Activated B cell treated with CpG ODN at 0.5 μM for 24 hours (primary cell): ENCODE results near the gene SOCS4. TPM values are rescaled to one million over a fixed set of nuclear protein-coding genes. Genes with fewer than 3 reads are reported as not detected.
"Not testable (repeated sequence)": the region's sequence is repeated elsewhere in the genome, so short reads cannot be mapped to it uniquely, and the experiment has no call there.

Experiments
- ATAC-seq: fragments of 200-7000 bp; cut with Tn5 transposase; one replicate; pipeline ENCODE4 v1.10.0; 2021; ENCODE audit warnings: low read depth, mild to moderate bottlenecking, moderate library complexity
- CTCF ChIA-PET: fragments of 350-600 bp; sonication (Branson Sonifier 250); formaldehyde crosslinking; loops from one replicate; lab custom pipeline; 2021; ENCODE audit warnings: antibody characterized with exemption; lab: Charles Lee
- POLR2A ChIA-PET: fragments of 350-600 bp; sonication (Branson Sonifier 250); formaldehyde crosslinking; loops from one replicate; lab custom pipeline; 2021; ENCODE audit warnings: antibody characterized with exemption; lab: Charles Lee
- DNase-seq: peaks from one replicate; pipeline ENCODE4 v3.0.0; 2022
- H3K27ac Mint-ChIP-seq: one replicate; pipeline ENCODE4 v1.8.0; 2020; ENCODE audit warnings: mixed read lengths
- H3K27me3 Mint-ChIP-seq: one replicate; pipeline ENCODE4 v1.8.0; 2021; ENCODE audit warnings: mixed read lengths
- H3K36me3 Mint-ChIP-seq: one replicate; pipeline ENCODE4 v1.8.0; 2021; ENCODE audit warnings: low read depth, mixed read lengths
- H3K4me1 Mint-ChIP-seq: one replicate; pipeline ENCODE4 v1.8.0; 2021; ENCODE audit warnings: mixed read lengths
- H3K4me3 Mint-ChIP-seq: one replicate; pipeline ENCODE4 v1.8.0; 2020; ENCODE audit warnings: mild to moderate bottlenecking, mixed read lengths
- H3K9me3 Mint-ChIP-seq: one replicate; pipeline ENCODE4 v1.8.0; 2020; ENCODE audit warnings: mixed read lengths
- CTCF ChIP-seq: fragments of 200-600 bp; IDR thresholded peaks from one replicate; pipeline ENCODE4 v1.8.0; 2022; ENCODE audit warnings: antibody characterized with exemption, mild to moderate bottlenecking
- intact Hi-C: fragments of 100-400 bp; cut with micrococcal nuclease; formaldehyde crosslinking; loops from one replicate; pipeline ENCODE4 v1.15.1; 2024
- total RNA-seq: library from RNA; stranded (reverse); gene quantifications from 2 replicates; pipeline ENCODE4 v1.2.3, GENCODE V29; 2022

SOCS4 gene
- total RNA-seq, 1 donor from 2014 or later = 30.3 TPM

DNA sequence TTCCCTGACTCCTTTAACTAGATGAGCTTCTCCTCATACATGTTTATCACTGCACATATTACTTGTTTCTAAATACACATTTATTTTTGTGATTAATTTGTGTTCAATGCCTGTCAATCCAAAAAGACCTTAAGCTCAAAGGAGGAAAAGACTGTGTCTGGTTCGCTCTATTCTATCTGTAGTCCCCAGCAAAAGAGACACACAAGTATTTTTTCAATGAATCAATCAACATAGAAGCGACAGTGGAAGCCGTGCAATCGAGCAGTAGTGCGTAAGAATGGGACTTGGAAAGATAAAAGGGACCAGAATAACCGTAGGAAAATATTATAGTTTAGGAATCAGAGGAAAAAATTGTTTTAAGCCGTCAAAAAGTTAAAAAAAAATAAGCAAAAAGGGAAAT lies 1.1 kb upstream of the SOCS4 start:
- ATAC-seq (no peak), DNase-seq (no peak)
- POLR2A ChIA-PET = interaction anchor here (3.2 kb wide), 1 partner anchor 26 kb away, joined by 42 read pairs; the partner anchor contains the start of gene MAPK1IP1L
- Mint-ChIP-seq H3K27ac (peak overlapping the region; percentile 56), H3K27me3 (no peaks in the 10 kb centered on the region), H3K4me1 (peaks cover 45% of the 10 kb centered on the region), H3K9me3 (no peaks in the 10 kb centered on the region), H3K36me3 (peaks cover 5% of the 10 kb centered on the region), H3K4me3 (peak overlapping the region; percentile 95)
- TF ChIP-seq CTCF = no peak
- CTCF ChIA-PET = interaction anchor here (1.3 to 2.2 kb wide), 3 partner anchors 25 to 135 kb away, joined by 4 to 9 read pairs (median 7); partner anchors contain the start of gene MAPK1IP1L
- intact Hi-C loops = loop anchor here (2.0 kb wide), 1 partner anchor 459 kb away; the partner anchor contains the start of gene SAMD4A

- ChIA-PET POLR2A (interaction anchor here (0.5 to 3.2 kb wide), 14 partner anchors 12 to 538 kb away, joined by 3 to 42 read pairs (median 4); partner anchors contain the start of genes GMFB, LGALS3 and MAPK1IP1L), CTCF (interaction anchor here (0.8 to 2.2 kb wide), 5 partner anchors 25 to 135 kb away, joined by 3 to 9 read pairs (median 4); partner anchors contain the start of gene MAPK1IP1L)
- peaks cover 7% of the 10 kb centered on the region for H3K36me3 Mint-ChIP-seq
- no peaks in the 10 kb centered on the region for H3K9me3 Mint-ChIP-seq
- intact Hi-C loops = loop anchor here (2.0 kb wide), 1 partner anchor 460 kb away; the partner anchor contains the start of gene SAMD4A
- ATAC-seq (no peak), DNase-seq (no peak)
- TF ChIP-seq CTCF = no peak
- no peaks in the 10 kb centered on the region for H3K27me3 Mint-ChIP-seq
- peak overlapping the region; percentile 92 for H3K27ac Mint-ChIP-seq
- H3K4me1 Mint-ChIP-seq = peaks cover 49% of the 10 kb centered on the region
- H3K4me3 Mint-ChIP-seq = peak overlapping the region; percentile 95
Observed at GRCh38 chr14:55026441-55026792, 619 bp upstream of the SOCS4 start.

- Mint-ChIP-seq H3K27me3 (no peaks in the 10 kb centered on the region), H3K36me3 (peaks cover 13% of the 10 kb centered on the region), H3K9me3 (no peaks in the 10 kb centered on the region), H3K4me3 (peak overlapping the region; percentile 95), H3K27ac (peak overlapping the region; percentile 92), H3K4me1 (peaks cover 50% of the 10 kb centered on the region)
- POLR2A ChIA-PET = interaction anchor here (0.5 to 3.2 kb wide), 2 partner anchors 24 to 30 kb away, joined by 3 to 42 read pairs; partner anchors contain the start of gene MAPK1IP1L
- intact Hi-C loops = no loop called here
- no peak for TF ChIP-seq CTCF
- CTCF ChIA-PET = interaction anchor here (0.8 to 1.0 kb wide), 2 partner anchors 23 to 133 kb away, joined by 4 to 6 read pairs; partner anchors contain the start of gene MAPK1IP1L
- no peak for ATAC-seq
- no peak for DNase-seq
Observed at GRCh38 chr14:55028066-55028465, 1.0 kb downstream of the SOCS4 start.

- Mint-ChIP-seq H3K4me1 (peaks cover 50% of the 10 kb centered on the region), H3K4me3 (peak overlapping the region; percentile 95), H3K36me3 (peaks cover 15% of the 10 kb centered on the region), H3K9me3 (no peaks in the 10 kb centered on the region), H3K27ac (peak overlapping the region; percentile 92), H3K27me3 (no peaks in the 10 kb centered on the region)
- TF ChIP-seq CTCF = no peak
- ATAC-seq (no peak), DNase-seq (no peak)
- intact Hi-C loops = no loop called here
- ChIA-PET POLR2A (interaction anchor here (0.5 to 3.2 kb wide), 2 partner anchors 23 to 29 kb away, joined by 3 to 42 read pairs; partner anchors contain the start of gene MAPK1IP1L), CTCF (interaction anchor here (0.8 to 1.0 kb wide), 2 partner anchors 22 to 133 kb away, joined by 4 to 6 read pairs; partner anchors contain the start of gene MAPK1IP1L)
Observed at GRCh38 chr14:55028476-55028875, 1.4 kb downstream of the SOCS4 start.

DNA sequence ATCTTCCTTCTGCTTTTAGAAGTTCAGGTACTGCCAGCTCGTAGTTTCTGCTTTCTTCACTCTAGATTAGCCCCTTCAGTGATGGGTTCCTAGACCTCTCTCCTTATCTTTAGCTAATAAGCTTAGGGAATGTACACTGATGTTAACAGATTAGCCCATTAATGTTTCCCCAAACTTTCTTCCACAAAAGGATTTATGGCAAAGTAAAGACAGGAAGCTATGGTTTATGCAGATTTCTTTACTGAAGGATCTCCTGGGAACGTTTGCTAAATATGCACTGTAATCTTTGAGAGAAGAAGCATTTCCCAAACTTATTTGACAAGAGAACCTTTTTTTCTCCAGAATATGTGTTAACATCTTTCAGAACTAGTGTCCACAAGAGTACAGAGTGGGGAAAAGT lies 4.2 kb downstream of the SOCS4 start:
- TF ChIP-seq CTCF = no peak
- Mint-ChIP-seq H3K9me3 (no peaks in the 10 kb centered on the region), H3K27ac (no peak overlapping the region), H3K27me3 (no peaks in the 10 kb centered on the region), H3K4me3 (no peak overlapping the region), H3K36me3 (peaks cover 30% of the 10 kb centered on the region), H3K4me1 (peaks cover 43% of the 10 kb centered on the region)
- ATAC-seq (no peak), DNase-seq (no peak)
- CTCF ChIA-PET = interaction anchor here (1.4 kb wide), 1 partner anchor 20 kb away, joined by 9 read pairs; the partner anchor contains the start of gene MAPK1IP1L
- POLR2A ChIA-PET = interaction anchor here (0.9 to 1.8 kb wide), 2 partner anchors 20 to 162 kb away, joined by 5 to 11 read pairs; partner anchors contain the start of gene MAPK1IP1L
- intact Hi-C loops = no loop called here

- CTCF ChIA-PET = interaction anchor here (1.6 kb wide), 1 partner anchor 13 kb away, joined by 4 read pairs; the partner anchor contains the start of gene MAPK1IP1L
Observed at GRCh38 chr14:55037995-55038394, 11.0 kb downstream of the SOCS4 start.

More at GRCh38 chr14:55037995-55038394, 11.0 kb downstream of the SOCS4 start:
- H3K36me3 Mint-ChIP-seq = peaks cover 52% of the 10 kb centered on the region
- POLR2A ChIA-PET = interaction anchor here (1.5 to 1.9 kb wide), 2 partner anchors 11 to 13 kb away, joined by 4 to 9 read pairs; partner anchors contain the start of genes MAPK1IP1L, SOCS4 and WDHD1
- H3K27ac Mint-ChIP-seq, H3K4me1 Mint-ChIP-seq, H3K27me3 Mint-ChIP-seq, intact Hi-C loops, H3K9me3 Mint-ChIP-seq, ATAC-seq, H3K4me3 Mint-ChIP-seq, DNase-seq: not testable (repeated sequence)
